ENCODE data around the gene KAT2B. TPM values are rescaled to one million over a fixed set of nuclear protein-coding genes. Genes with fewer than 3 reads are reported as not detected.

Gene KAT2B
- total RNA-seq, 1 donor: 15.9 TPM

DNA sequence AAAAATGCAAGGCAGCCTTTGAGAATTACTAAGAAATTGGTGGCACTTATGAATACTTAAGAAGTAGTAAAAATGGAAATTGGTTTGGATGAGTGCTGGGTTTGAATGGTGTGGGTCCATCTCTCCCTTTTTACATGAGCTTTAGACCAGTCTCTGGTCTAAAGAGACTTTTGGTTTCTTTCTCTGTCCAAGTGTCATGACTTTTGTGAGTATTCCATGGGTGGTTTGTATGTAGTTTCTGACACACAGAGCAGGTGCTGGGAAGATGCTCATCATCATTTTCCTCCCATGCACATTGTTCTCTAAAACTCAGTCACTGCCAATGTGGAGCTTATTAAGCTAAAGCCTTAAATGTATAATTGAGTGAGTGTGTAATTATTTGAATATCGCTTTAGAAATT, 63.5 kb downstream of the KAT2B start:
- no peak overlapping the region for H2AFZ ChIP-seq (ENCODE audit: low read length)
- H3K79me2 ChIP-seq (ENCODE audit: insufficient read depth, low read length): no peaks in the 10 kb centered on the region
- H3K27ac ChIP-seq (ENCODE audit: low read depth, low read length): no peak overlapping the region
- no peak overlapping the region for H3K4me3 ChIP-seq (ENCODE audit: insufficient read depth, low read length)
- H3K9me3 ChIP-seq (ENCODE audit: low read depth, low read length): no peaks in the 10 kb centered on the region
- no peaks in the 10 kb centered on the region for H3K36me3 ChIP-seq (ENCODE audit: insufficient read depth, low read length)
- no peak for DNase-seq (ENCODE audit: insufficient read length, low spot score, missing footprints)
- no peak for TF ChIP-seq CTCF (IDR thresholded peaks at IDR 0.05; ENCODE audit: extremely low read depth, low read depth, low read length)
- no peaks in the 10 kb centered on the region for H4K20me1 ChIP-seq (ENCODE audit: insufficient read depth, low read length)
- no peaks in the 10 kb centered on the region for H3K27me3 ChIP-seq (ENCODE audit: insufficient read depth, low read length)
- peaks cover 4% of the 10 kb centered on the region for H3K4me1 ChIP-seq (ENCODE audit: insufficient read depth, low read length)
- H3K4me2 ChIP-seq (ENCODE audit: insufficient read depth, low read length): no peak overlapping the region

- Histone ChIP-seq H3K27ac (ENCODE audit: low read depth, low read length) (no peak overlapping the region), H4K20me1 (ENCODE audit: insufficient read depth, low read length) (no peaks in the 10 kb centered on the region), H3K27me3 (ENCODE audit: insufficient read depth, low read length) (no peaks in the 10 kb centered on the region), H3K79me2 (ENCODE audit: insufficient read depth, low read length) (no peaks in the 10 kb centered on the region), H2AFZ (ENCODE audit: low read length) (no peak overlapping the region), H3K9me3 (ENCODE audit: low read depth, low read length) (no peaks in the 10 kb centered on the region), H3K4me2 (ENCODE audit: insufficient read depth, low read length) (no peak overlapping the region), H3K4me1 (ENCODE audit: insufficient read depth, low read length) (no peaks in the 10 kb centered on the region), H3K36me3 (ENCODE audit: insufficient read depth, low read length) (no peaks in the 10 kb centered on the region), H3K4me3 (ENCODE audit: insufficient read depth, low read length) (no peak overlapping the region)
- DNase-seq (ENCODE audit: insufficient read length, low spot score, missing footprints): no peak
- no peak for TF ChIP-seq CTCF (IDR thresholded peaks at IDR 0.05; ENCODE audit: extremely low read depth, low read depth, low read length)
Observed at GRCh38 chr3:20104167-20104661, 64.0 kb downstream of the KAT2B start.

DNA sequence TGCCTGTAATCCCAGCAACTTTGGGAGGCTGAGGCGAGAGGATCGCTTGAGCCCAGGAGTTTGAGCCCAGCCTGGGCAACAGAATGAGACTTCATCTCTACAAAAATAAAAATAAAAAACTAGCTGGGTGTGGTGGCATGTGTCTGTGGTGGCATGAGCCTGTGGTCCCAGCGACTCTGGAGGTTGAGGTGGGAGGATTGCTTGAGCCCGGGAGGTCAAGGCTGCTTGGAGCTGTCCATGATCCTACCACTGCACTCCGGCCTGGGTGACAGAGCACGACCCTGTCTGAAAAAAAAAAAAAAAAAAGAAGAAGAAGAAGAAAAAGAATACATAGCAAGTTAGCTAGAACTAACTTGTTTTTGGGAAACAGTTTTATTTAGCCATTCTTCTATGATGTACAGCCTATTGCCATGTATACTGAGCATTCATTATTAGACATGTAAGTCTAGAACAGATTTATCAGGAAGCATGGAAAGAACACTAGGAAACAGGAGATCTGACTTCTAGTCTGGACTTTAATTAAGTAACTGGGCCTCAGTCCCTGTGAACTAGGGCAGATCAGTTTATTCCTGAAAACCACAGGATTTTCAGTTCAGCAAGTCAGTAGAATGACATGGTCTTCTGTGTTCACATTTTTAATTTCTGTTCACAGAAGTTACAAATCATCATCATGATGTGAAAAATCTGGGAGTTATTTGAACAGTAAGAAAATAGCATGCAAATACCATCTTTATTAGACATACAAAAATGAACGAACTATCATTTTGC, 65.5 kb downstream of the KAT2B start:
- Histone ChIP-seq H3K36me3 (ENCODE audit: insufficient read depth, low read length) (no peaks in the 10 kb centered on the region), H2AFZ (ENCODE audit: low read length) (no peak overlapping the region), H4K20me1 (ENCODE audit: insufficient read depth, low read length) (no peaks in the 10 kb centered on the region), H3K79me2 (ENCODE audit: insufficient read depth, low read length) (no peaks in the 10 kb centered on the region), H3K4me1 (ENCODE audit: insufficient read depth, low read length) (no peaks in the 10 kb centered on the region), H3K9me3 (ENCODE audit: low read depth, low read length) (no peaks in the 10 kb centered on the region), H3K27me3 (ENCODE audit: insufficient read depth, low read length) (no peaks in the 10 kb centered on the region), H3K4me2 (ENCODE audit: insufficient read depth, low read length) (no peak overlapping the region), H3K27ac (ENCODE audit: low read depth, low read length) (no peak overlapping the region), H3K4me3 (ENCODE audit: insufficient read depth, low read length) (no peak overlapping the region)
- DNase-seq (ENCODE audit: insufficient read length, low spot score, missing footprints): no peak
- no peak for TF ChIP-seq CTCF (IDR thresholded peaks at IDR 0.05; ENCODE audit: extremely low read depth, low read depth, low read length)

GRCh38 chr3:20107722-20108121, 67.5 kb downstream of the KAT2B start:
- Histone ChIP-seq H3K9me3 (ENCODE audit: low read depth, low read length) (no peaks in the 10 kb centered on the region), H2AFZ (ENCODE audit: low read length) (no peak overlapping the region), H3K36me3 (ENCODE audit: insufficient read depth, low read length) (no peaks in the 10 kb centered on the region), H4K20me1 (ENCODE audit: insufficient read depth, low read length) (no peaks in the 10 kb centered on the region), H3K4me2 (ENCODE audit: insufficient read depth, low read length) (no peak overlapping the region), H3K4me3 (ENCODE audit: insufficient read depth, low read length) (no peak overlapping the region), H3K27me3 (ENCODE audit: insufficient read depth, low read length) (no peaks in the 10 kb centered on the region), H3K4me1 (ENCODE audit: insufficient read depth, low read length) (no peaks in the 10 kb centered on the region), H3K79me2 (ENCODE audit: insufficient read depth, low read length) (no peaks in the 10 kb centered on the region), H3K27ac (ENCODE audit: low read depth, low read length) (no peak overlapping the region)
- DNase-seq (ENCODE audit: insufficient read length, low spot score, missing footprints): peak; percentile 14
- no peak for TF ChIP-seq CTCF (IDR thresholded peaks at IDR 0.05; ENCODE audit: extremely low read depth, low read depth, low read length)
